GM19239 (cell line): ENCODE results near the gene PAN2.
"Not testable (repeated sequence)": the region's sequence is repeated elsewhere in the genome, so short reads cannot be mapped to it uniquely, and the experiment has no call there.

Experiments used
- DNase-seq: peaks from one replicate; pipeline ENCODE4 v3.0.0; 2011; ENCODE audit warnings: low spot score; ENCODE audit not compliant: insufficient read length
- FAIRE-seq: peaks from 2 replicates; lab custom pipeline; 2011; peaks lifted over from hg19 to GRCh38; lab: Jason Lieb, UNC

Gene PAN2

GRCh38 chr12:56346675-56347074 is 12.9 kb upstream of the PAN2 start:
- no peak for FAIRE-seq
- no peak for DNase-seq

DNA sequence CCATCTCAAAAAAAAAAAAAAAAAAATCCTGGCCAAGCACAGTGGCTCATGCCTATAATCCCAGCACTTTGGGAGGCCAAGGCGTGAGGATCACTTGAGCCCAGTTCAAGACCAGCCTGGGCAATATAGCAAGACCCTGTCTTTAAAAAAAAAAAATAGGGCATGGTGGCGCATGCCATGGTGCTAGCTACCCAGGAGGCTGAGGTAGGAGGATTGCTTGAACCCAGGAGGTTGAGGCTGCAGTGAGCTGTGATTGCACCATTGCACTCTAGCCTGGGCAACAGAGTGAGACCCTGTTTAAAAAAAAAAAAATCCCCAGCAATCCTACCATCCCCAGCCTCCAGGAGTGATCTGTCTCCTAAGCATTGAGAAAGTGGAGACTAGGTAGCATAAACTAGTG is 8.5 kb upstream of the PAN2 start:
- not testable (repeated sequence) for DNase-seq, FAIRE-seq

- FAIRE-seq (no peak), DNase-seq (no peak)
Observed at GRCh38 chr12:56341616-56342015, 7.8 kb upstream of the PAN2 start.

GRCh38 chr12:56339158-56339422 is 5.3 kb upstream of the PAN2 start:
- FAIRE-seq = no peak
- no peak for DNase-seq

- DNase-seq (no peak), FAIRE-seq (peak; percentile 88)
Observed at GRCh38 chr12:56338308-56339157, 4.7 kb upstream of the PAN2 start, which contains the start of gene IL23A. IL23A (plus strand) TSS chr12:56338884; CDS start chr12:56339045, 161 bp downstream.

DNA sequence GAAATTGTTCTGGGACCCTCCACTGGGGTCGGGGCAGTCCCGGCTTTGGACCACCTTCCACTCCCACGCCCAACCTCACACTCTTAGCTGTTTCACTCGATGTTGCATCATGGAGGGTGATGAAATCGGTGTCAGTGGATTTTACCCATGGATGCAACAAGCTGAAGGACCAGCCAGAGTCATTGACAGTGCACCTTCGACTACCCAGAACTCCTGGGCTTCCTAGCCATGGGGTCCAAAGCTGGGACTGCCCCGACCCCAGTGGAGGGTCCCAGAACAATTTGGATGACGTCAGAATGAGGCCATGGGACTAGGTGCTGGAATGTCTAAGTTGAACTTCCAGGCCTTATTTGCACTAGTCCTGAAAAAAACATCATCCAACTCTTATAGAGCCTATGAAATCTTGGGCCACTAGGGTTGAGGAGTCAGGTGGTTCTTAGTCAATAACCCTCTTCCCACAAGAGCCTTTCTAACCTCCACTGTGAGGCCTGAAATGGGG is 4.0 kb upstream of the PAN2 start:
- no peak for DNase-seq
- peak; percentile 14 for FAIRE-seq

DNA sequence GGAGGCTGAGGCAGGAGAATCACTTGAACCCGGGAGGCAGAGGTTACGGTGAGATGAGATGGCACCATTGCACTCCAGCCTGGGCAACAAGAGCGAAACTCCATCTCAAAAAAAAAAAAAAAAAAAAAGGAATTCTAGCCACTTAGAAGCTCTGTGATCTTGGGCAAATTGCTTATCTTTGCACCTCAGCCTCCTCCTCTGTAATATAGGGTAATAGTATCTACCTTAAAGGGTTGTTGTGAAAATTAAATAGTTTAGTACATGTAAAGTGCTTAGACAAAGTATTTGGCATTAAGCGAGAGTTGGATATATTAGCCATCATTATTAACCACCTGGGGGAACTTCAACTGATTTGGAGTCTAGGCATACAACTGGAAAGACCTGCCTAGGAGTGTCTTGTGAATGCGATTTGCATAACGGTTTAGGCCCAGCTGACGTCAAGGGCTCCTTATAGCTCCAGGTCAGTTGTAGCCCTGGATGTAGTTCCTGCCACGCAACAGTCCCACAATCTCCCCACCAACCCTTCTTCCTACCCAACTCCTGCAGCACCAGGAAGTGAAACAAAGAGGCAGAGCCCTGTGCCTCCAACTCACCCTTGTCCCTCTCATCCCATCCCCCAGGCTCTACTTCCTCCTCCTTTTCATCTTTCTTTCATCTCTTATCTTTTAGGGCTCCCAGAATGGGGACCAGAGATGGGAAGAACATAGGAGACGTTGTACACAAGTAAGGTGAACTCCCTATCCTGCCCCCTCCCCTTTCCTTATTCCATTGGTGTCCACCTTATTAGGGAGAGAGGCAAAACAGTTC is 2.8 kb upstream of the PAN2 start:
- FAIRE-seq (peak; percentile 72), DNase-seq (no peak)

- FAIRE-seq, DNase-seq: not testable (repeated sequence)
Observed at GRCh38 chr12:56335527-56335926, 1.7 kb upstream of the PAN2 start.

GRCh38 chr12:56334490-56334793 is 642 bp upstream of the PAN2 start:
- FAIRE-seq (peak; percentile 49), DNase-seq (no peak)

DNA sequence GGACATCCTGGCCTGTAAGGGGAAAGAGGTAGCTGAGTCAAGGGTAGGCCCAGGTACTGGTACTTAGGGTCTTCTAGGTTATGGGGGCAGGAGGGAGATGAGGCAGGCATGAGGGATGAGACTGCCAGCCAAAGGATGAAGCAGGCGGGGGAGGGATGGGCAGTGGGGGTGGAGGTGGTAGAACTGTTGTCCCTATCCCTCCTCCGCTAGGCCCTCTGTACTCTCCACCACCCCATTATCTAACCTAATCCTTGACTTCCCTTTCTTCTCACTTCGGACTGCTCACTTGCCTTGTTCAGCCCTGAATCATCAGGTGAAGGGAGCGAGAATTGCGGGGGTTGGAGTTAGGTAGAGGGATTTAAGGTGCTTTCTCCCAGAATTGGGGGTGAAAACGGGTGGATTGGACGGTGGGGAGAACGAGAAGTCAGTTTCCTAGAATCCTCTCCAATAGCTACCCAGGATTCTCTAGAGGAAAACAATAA is 562 bp downstream of the PAN2 start:
- no peak for FAIRE-seq
- no peak for DNase-seq

- FAIRE-seq = no peak
- DNase-seq = no peak
Observed at GRCh38 chr12:56332512-56333196, 1.1 kb downstream of the PAN2 start.

DNA sequence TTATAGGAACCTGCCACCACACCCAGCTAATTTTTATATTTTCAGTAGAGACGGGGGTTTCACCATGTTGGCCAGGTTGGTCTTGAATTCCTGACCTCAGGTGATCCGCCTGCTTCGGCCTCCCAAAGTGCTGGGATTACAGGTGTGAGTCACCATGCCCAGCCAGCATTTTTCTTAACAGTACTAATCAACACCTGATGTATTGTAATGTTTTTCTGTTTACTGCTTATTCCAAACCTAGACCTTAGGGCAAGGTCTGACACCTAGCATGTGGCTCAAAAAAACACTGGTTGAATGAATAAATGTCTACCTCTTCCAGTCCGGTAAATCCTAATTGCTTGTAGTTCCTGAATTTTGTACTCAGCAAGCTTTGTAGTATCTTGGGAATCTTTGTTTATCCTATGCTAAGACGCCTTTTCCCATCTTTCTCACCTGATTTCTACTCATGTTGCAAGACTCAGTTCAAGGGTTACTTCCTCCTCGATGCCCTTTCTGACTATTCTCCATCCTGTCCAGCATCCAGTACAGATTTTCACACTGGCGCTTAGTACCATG is 2.8 kb downstream of the PAN2 start:
- DNase-seq = no peak
- FAIRE-seq = no peak

GRCh38 chr12:56326533-56326932 is 7.3 kb downstream of the PAN2 start:
- FAIRE-seq (no peak), DNase-seq (no peak)

DNA sequence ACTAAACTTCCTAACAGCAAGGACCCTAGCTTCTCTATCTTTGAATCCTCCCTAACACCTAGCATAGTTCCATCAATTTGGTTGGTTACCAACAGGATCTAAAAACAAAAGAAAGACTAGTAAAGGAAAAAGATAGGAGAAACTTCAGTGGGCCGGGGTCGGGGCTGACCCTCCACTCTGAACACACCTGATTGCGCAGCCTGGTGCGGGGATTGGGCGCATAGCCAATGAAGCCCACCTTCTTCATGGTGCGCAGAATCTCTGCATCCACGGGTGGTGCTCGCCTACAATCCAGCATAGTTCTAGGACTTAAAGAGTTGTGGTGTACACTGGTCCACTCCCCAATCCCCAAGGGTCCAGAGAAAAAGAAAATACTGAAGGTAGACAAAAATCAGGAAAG is 7.7 kb downstream of the PAN2 start:
- FAIRE-seq (no peak), DNase-seq (no peak)

DNA sequence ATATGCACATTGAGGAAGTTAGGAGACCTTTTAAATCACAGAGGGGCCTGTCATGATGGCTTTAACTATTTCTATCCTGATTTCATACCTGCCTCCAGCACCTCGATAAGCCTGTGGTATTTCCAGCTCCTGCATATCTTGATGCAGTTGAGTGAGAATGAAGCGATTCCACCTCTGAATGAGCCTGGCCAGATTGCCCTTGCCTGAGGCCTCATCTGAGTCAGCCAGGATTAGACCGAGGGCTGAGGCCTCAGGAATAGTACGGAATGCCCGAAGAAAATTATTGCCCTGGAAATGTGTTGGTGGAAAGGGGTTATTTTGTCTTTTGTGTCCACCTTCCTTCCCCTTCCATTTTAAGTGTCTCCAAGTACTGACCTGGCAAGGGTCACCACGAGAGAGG is 9.6 kb downstream of the PAN2 start:
- DNase-seq = no peak
- FAIRE-seq = no peak

DNA sequence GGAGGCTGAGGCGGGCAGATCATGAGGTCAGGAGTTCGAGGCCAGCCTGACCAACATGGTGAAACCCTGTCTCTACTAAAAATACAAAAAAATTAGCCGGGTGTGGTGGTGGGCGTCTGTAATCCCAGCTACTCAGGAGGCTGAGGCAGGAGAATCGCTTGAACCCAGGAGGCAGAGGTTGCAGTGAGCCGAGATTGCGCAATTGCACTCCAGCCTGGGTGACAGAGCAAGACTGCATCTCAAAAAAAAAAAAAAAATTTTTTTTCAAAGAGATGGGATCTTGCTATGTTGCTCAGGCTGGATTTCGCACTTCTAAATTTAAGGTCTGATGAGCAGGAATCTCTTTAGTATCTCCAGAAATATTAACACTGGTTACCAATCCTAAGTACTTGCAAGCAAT is 12.2 kb downstream of the PAN2 start:
- not testable (repeated sequence) for DNase-seq, FAIRE-seq

GRCh38 chr12:56321027-56321426 is 12.8 kb downstream of the PAN2 start:
- no peak for DNase-seq
- FAIRE-seq = no peak

- DNase-seq = no peak
Observed at GRCh38 chr12:56317675-56318074, 16.1 kb downstream of the PAN2 start.

DNA sequence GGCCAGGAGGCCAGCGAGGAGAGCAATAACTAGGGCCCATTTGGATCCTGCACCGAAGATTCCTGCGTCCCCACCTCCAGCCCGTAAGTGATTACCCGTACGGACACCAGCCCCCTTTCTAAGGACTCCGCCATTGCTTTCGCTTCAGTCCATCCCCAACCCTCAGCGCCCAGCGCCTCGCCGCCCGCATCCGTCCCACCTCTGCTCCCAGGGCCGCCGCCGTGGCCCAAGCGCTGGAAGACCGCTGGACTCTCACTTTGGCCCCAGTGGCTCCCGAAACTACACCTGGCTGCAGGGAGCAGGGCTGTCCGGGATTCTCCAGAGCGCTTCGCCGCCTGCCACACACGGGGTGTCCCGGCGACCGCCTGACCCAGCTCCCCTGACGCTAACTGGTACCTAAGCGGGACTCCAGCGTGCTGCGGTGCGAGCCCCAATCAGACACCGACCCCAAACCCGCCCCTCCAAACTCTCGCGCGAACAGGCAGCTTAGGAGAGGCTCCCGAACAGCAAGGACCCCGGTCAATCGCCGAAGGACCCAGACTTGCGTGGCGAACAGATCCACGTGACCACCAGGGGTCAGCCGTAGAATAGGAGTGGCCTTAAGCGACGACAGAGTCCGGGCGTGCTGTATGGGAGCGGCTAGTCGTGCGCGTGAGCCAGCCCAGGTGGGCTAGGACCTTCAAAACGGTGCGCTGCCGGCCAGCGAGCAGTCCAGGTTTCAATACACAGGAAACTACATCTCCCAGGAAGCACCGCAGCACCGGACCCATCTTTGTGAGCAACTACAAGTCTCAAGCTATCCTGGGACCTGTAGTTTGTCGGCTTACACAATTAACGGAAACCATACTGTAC is 18.0 kb downstream of the PAN2 start, which contains the start of gene CNPY2:
Gene CNPY2, minus strand, starts transcription at position 367 of the 852 bp plus-strand sequence. CDS start 771 bp downstream, outside the sequence.
- FAIRE-seq = peak; percentile 97
- DNase-seq = peak; percentile 93

More at GRCh38 chr12:56317675-56318074, 16.1 kb downstream of the PAN2 start:
- FAIRE-seq = no peak
